SK-MEL-5 (cell line): ENCODE data around the gene C6orf47. TPM values are rescaled to one million over a fixed set of nuclear protein-coding genes. Genes with fewer than 3 reads are reported as not detected.

ENCODE experiments used
- DNase-seq: peaks from one replicate; pipeline ENCODE4 v3.0.0-alpha.2; 2016; ENCODE audit warnings: low read depth, low spot score
- in situ Hi-C: cut with HindIII; loops from 2 replicates; pipeline ENCODE4 v1.10.0; 2016; ENCODE audit warnings: low sequenced_read_pairs, high pct_unique_total_duplicates, low pct_unique_long_range_greater_than_20kb
- total RNA-seq: library from RNA; depleted of rRNA; stranded (reverse); fragments of >200 nt; shearing (Covaris generic); gene quantifications from 2 replicates; pipeline ENCODE4 v1.2.3, GENCODE V29; 2014

Gene C6orf47
- total RNA-seq, 1 experiment from 2014 or later, result 24.5 TPM

- DNase-seq, result no peak
- in situ Hi-C loops, result no loop called here
Observed at GRCh38 chr6:31690231-31691077, 29.9 kb upstream of the C6orf47 start.

GRCh38 chr6:31689249-31690110, 28.9 kb upstream of the C6orf47 start:
- peak; percentile 40 for DNase-seq

GRCh38 chr6:31687860-31688693, 27.5 kb upstream of the C6orf47 start:
- DNase-seq, result no peak
- in situ Hi-C loops, result no loop called here

More at GRCh38 chr6:31689249-31690110, 28.9 kb upstream of the C6orf47 start:
- in situ Hi-C loops, result no loop called here

GRCh38 chr6:31687321-31687720, 26.7 kb upstream of the C6orf47 start:
- no peak for DNase-seq
- in situ Hi-C loops, result no loop called here

- in situ Hi-C loops, result no loop called here
- DNase-seq, result no peak
Observed at GRCh38 chr6:31686483-31686882, 25.9 kb upstream of the C6orf47 start.

- DNase-seq, result no peak
- in situ Hi-C loops, result no loop called here
Observed at GRCh38 chr6:31683591-31683990, 23.0 kb upstream of the C6orf47 start.

- no peak for DNase-seq
- in situ Hi-C loops, result no loop called here
Observed at GRCh38 chr6:31681135-31681671, 20.6 kb upstream of the C6orf47 start.

GRCh38 chr6:31680226-31681134, 19.9 kb upstream of the C6orf47 start, which contains the start of gene LY6G5C:
Gene LY6G5C (minus strand): TSS chr6:31681067. CDS start chr6:31680373, 694 bp downstream.
- peak; percentile 73 for DNase-seq
- in situ Hi-C loops, result no loop called here

GRCh38 chr6:31677955-31678354, 17.4 kb upstream of the C6orf47 start:
- no peak for DNase-seq
- in situ Hi-C loops, result no loop called here

- DNase-seq, result no peak
- in situ Hi-C loops, result no loop called here
Observed at GRCh38 chr6:31676904-31677303, 16.3 kb upstream of the C6orf47 start.

GRCh38 chr6:31676322-31676903, 15.8 kb upstream of the C6orf47 start:
- in situ Hi-C loops, result no loop called here
- no peak for DNase-seq

GRCh38 chr6:31669676-31670075, 9.1 kb upstream of the C6orf47 start, which contains the start of gene LY6G5B:
Gene LY6G5B (plus strand): TSS chr6:31669976. CDS start chr6:31670951, 975 bp downstream.
- in situ Hi-C loops, result no loop called here

GRCh38 chr6:31666337-31666965, 5.9 kb upstream of the C6orf47 start:
- DNase-seq, result no peak
- in situ Hi-C loops, result no loop called here

More at GRCh38 chr6:31669676-31670075, 9.1 kb upstream of the C6orf47 start, which contains the start of gene LY6G5B:
- no peak for DNase-seq

GRCh38 chr6:31665501-31666336, 5.1 kb upstream of the C6orf47 start, which contains the start of gene CSNK2B:
Gene CSNK2B (plus strand): TSS chr6:31666080. CDS start chr6:31666832, 752 bp downstream.
- peak; percentile 98 for DNase-seq
- in situ Hi-C loops, result no loop called here
